HCT116 (cell line): Measurements from ENCODE around the gene CCDC86.

Experiments
- CBX3 ChIP-seq: IDR thresholded peaks from 2 replicates; pipeline ENCODE4 v1.6.1; 2012; ENCODE audit warnings: low read depth
- CTCF ChIP-seq, 3 experiments: fragments of 200-600 bp in 1 of 3; sonication (generic) in 1 of 3; IDR thresholded peaks in 2 of 3; conservative IDR thresholded peaks in 1 of 3; 2 replicates each; pipeline ENCODE4 v1.5.1; 2012 to 2017; ENCODE audit warnings: low read depth in 2 of 3, low read length in 2 of 3, antibody characterized with exemption in 1 of 3, borderline replicate concordance in 1 of 3, control low read depth in 1 of 3, mild to moderate bottlenecking in 1 of 3, mixed read lengths in 1 of 3, mixed run types in 1 of 3, moderate library complexity in 1 of 3; ENCODE audit not compliant: insufficient read depth in 1 of 3
- EZH2phosphoT487 ChIP-seq: fragments of 200-600 bp; IDR thresholded peaks from 2 replicates; pipeline ENCODE4 v1.6.1; 2018; ENCODE audit warnings: antibody characterized with exemption, borderline replicate concordance
- JUND ChIP-seq: IDR thresholded peaks from 2 replicates; pipeline ENCODE4 v1.6.1; 2012

GRCh38 chr11:60870276-60870675, 28.4 kb downstream of the CCDC86 start:
- TF ChIP-seq CTCF (IDR thresholded peaks at IDR 0.05 in 2 of 3, conservative IDR thresholded peaks at IDR 0.05 in 1 of 3; ENCODE audit: borderline replicate concordance in 1 of 3, insufficient read depth in 1 of 3, low read depth in 2 of 3, low read length in 2 of 3) (no peak), JUND (no peak), EZH2phosphoT487 (no peak), CBX3 (no peak)
